HG02852 (cell line): ENCODE data around the gene POLN.

ENCODE experiments used
- ATAC-seq: cut with Tn5 transposase; IDR thresholded peaks from one replicate; pipeline ENCODE4 v1.9.1; 2021; ENCODE audit warnings: mild to moderate bottlenecking, moderate library complexity; ENCODE audit not compliant: unreplicated experiment

Gene POLN

DNA sequence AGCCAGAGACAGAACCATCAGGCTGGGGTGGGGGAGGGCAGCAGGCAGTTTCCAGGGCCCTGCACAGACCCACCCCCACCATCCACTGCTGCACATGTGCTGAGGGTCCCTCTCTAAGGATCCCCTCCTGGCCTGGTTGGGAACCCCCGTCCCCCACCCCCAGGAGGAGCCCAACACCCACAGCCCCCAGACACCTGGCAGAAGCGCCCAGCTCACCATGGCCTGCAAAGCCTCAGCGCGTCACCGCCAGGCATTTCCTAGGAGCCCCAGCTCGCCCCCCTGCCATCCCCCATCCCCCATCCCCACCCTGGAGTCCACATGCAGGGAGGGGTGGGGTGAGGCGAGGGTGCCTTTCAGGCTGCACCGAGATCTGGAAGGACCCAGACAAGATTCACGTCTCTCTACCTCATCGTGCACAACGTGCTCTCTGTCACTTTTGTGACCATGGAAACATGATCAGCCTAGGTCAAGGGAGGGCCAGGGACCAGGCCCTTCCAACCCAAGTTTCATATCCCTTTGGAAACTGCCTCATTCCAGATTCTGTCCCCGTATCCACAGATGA lies 10.7 kb upstream of the POLN start:
- ATAC-seq, result no peak

DNA sequence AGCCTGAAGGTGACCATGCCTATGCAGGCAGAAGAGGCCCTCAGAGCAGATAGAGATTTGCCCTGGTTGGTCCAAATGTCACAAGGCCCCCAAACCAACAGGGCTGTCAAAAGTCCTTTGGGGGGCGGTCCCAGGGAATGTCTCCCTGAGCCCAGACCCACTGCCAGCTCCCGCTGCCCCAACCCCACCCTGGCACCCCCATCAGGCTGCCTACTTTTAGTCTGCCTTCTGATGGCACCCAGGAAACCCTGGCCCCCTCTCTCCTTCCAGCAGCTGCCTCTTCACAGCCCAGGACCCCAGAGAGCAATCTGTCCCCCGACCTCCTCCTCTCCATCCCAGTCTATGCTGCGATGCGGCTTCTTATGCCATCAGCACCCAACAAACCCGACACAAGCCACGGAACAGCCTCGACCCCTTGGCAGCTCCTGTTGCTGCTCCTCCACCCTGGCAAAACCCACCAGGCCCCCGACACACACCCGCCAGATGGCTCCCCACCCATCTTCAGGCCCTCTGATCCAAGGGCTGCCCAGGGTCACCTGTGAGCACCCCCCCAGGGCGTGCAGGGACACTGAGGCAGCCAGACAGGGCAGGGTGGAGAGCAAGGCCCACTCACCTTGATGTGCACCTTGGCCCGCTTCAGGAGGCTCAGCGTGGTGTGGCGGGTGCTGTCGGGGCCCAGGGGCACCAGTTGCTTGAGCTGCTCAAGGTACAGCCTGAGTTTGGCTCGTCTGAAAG lies 10.0 kb upstream of the POLN start:
- no peak for ATAC-seq

DNA sequence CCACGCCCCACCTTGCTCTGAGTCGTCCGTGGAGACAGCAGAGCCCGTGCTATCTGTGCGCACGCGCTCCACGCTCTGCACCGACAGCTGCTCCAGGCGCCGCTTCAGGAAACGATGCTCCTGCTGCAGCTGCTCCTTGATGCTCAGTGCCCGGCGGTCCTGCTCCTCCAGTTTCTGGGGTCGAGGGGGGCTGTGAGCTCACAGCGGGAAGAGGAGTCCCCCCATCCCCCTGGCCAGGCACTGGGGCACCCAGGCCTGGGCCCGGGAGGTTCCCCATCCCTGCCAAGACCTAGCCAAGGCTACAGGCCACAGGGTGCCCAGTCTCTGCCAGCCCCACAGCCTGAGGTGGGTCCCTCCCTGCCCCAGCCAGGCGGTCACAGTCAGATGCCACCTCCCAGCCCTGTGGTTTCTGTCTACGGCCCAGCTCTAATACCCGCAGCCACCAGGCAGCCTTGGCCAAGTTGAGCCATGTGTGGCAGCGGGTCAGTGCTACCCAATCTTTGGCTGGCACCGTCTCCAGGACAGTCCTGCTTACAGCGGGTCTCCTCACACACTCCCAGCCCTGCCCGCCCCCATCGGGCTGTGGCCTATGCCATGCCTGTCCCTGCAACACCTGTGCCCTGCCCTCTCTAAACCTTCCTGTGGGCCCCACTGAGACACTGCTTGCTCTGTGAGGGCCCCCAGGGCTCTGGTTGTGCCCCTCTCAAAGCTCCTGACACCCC lies 9.3 kb upstream of the POLN start:
- no peak for ATAC-seq

DNA sequence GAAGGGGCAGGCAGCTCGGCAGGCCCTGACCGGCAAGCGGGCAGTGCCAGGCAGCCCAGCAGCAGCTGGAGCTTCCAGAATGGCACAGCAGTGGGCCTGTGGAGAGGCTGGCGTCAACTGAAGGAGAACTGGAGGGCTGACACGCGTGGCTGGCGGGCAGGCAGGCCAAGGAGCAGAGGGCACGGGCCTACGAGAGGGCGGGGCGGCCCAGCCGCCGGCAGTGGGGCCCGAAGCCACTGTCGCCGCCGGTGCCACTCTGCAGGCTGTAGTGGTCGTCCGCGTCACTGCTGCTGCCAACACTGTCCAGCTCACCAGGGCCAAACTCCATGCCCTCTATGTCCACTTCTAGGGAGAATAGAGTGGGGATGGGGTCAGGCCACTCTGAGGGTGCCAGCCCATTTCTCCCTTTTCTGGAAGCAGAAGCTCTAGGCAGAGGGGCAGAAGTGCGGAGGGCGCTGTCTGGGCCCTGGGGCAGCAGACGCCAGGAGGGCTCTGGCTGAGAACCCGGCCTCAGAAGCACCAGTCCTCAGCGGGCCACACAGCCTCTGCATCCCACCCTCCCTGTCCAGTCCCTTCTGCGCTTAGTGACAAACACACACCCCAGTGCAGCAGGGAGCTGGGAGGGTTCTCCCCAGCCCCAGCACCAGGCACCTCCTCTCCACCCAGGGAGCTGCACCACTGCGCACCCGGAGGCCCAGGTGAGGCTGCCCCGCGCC lies 8.6 kb upstream of the POLN start:
- ATAC-seq, result no peak

DNA sequence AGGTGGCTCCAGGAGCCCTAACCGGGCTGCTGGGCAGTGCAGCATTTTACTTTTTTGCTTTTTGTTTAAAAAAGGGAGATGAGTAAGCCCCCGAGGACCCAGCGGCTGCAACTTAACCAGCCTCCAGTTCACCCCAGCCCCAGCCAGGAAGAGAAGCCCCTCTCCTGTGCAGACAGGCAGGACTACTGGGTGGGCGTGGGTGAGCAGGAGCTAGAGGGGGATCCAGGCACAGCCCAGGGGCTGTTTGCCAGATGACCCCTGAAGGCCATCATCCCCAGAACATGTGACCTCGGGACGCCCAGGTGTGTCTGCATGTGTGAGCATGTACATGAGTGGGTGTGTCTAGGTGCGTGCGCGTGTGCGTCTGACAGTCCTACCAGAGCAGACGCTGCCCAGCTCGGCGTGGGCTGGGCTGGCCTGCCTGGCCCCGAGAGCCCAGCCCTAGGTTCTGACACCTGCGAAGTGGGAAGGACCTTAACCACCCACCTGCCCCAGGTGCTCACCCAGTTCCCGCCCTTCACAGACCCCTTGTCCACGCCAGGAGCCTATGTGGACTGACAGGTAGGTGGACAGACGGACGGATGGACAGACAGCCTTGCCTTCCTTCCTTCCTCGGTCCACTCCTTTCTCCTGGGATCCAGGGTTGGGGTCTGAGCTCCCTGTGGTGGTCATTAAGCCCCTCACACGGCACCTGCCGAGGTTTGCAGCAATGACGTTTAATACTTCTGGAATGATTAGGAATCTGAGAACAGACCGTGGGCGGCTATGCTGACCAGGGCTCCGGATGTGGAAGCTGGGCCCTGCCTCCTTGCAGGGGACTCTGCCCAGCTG lies 7.8 kb upstream of the POLN start:
- no peak for ATAC-seq

DNA sequence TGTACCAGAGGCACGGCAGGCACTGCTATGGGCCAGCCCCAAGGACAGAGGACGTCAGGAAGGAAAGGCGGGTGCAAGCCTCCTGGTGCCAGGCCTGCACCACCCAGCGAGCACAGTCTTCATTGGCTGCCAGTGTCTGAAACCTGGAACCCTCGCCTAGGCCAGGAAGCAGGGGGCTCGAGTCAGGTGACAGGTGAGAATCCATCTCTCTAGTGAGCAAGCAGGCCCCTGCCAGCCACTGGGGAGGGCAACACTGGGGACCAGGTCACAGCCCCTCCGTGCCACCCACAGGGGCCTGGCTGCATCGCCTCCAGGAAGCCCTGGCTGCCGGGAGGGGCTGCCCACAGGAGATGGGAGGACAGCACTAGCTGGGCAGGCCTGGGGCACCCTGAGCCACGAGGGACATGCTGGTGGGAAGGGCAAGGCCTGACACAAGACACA lies 6.9 kb upstream of the POLN start:
- no peak for ATAC-seq

DNA sequence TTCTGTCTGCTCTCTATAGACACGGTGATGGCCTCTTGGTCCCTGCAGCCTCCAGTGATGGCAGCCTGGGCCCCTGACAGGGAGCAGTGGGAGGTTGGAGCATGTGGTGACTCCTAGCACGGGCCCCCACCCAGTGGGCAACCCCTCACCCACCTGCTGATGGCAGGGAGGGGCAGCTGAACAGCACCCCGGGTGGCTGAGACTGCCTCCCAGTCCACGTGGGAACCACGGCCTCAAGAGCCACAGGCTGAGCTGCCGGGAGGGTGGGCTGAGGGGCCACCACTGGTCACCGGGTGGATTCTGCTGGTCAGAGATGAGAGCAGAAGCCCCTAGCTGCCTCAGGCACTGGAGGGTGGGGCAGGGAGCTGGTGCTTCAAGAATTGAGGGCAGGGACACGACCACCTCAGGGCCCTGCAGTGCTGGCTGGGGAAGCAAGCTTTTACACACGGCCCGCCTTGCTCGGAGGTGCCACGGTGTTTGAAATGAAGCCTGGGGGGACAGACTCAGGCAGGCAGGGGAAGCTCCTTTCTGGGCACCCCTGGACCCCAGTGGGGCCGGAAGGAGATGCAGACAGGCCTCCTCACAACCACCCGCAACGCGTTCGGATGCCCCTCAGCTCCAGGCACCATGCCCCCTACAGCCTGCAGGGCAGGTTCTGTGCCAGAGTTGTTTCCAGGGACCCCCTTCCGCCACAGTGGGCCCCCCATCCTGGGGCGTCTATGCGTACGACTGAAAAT lies 6.3 kb upstream of the POLN start:
- ATAC-seq, result no peak

DNA sequence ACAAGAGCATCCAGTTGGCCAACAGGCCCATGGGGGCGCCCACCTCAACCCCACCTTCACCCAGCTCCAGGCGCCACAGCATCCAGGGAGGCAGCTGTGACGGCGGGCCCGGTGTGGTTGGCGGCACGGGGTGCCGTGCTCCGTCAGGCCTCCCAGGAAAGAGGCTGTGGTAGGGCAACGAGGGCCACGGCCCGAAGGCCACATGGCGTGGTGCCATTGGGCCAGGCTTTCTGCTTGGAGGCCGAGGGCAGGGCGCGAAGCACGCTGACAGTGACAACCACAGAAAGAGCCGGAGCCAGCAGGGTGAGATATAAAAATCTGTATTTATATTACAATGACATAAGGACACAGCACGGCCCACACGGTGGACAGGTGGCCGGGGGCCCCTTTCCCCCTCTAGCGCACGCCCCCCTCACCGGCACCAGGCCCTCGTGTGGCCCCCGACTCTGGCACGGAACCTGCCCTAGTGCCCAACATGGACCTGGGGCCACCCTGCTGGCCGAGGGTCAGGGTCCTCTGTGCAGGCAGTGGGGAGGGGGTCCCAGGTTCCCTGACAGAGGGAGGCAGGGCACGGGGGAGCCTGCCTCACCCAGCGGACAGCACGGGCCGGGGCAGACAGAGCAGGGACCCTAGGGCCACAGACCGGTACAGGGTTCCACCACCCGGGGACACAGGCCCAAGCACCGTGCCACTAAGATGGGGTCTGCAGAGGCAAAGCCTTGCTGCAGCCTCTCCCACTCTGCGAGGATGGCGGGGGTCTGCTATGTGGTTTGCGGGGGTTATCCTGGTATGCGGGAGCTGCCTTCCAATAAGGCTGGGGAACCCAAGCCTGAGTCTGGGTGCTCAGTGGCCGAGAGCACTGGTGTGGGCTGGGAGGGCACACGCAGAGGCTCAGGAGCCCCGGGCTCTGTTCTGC lies 5.5 kb upstream of the POLN start:
- ATAC-seq, result no peak

DNA sequence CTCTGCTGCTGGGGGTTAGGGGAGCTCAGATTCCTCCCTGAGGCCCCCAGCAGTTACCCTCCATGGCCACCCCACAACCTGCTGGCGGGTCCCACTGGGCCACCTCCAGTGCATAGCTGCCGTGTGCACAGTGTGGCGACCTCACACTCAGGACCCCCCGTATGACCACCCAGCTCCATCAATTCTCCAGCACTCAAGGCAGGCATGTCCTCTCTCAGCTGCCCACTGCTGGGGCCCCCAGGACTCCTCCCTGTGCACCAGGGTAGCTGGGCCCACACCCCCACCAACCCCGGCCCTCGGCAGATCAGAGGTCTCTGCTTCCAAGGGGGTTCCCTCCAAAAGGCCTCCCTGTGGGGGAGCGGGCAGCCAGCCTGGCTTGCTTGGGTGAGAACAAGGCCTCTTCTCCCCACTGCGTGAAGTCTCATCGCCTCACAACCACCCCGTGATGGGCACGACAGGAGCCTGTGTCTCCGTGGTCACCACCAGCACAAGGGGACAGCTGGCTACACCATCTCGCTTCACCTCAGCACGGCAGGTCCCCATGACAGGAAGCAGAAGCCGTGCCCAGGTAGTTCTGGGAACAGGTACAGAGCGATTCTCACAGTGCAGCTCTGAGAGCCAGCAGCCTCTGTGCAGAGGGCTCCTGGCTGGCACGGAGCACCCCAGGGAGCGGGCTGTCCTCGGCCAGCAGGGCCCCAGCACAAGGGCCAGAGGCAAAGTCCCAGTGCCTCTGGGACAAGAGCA lies 4.6 kb upstream of the POLN start:
- ATAC-seq, result no peak

DNA sequence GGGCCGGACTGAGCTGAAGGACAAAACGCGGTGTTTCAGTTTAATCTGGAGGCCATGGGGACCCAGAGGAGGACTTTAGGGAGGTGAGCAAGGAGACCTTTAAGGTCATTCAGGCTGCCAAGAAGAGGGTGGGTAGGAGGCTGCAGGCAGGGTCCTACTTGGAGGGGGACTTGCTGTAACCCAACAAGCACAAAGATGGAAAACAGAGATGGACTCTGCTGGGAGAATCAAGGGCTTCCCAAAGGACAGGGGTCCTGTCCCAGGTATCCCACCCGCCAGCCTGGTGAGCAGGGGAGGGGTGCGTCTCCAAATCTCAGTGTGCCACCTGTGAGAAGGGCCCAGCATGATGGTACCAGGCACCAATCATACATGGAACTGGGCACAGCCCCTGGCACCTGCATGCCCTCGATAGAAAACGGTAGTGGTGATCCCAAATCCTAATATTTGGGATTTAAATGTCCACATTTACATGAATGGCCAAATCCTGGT lies 3.9 kb upstream of the POLN start:
- ATAC-seq, result no peak

DNA sequence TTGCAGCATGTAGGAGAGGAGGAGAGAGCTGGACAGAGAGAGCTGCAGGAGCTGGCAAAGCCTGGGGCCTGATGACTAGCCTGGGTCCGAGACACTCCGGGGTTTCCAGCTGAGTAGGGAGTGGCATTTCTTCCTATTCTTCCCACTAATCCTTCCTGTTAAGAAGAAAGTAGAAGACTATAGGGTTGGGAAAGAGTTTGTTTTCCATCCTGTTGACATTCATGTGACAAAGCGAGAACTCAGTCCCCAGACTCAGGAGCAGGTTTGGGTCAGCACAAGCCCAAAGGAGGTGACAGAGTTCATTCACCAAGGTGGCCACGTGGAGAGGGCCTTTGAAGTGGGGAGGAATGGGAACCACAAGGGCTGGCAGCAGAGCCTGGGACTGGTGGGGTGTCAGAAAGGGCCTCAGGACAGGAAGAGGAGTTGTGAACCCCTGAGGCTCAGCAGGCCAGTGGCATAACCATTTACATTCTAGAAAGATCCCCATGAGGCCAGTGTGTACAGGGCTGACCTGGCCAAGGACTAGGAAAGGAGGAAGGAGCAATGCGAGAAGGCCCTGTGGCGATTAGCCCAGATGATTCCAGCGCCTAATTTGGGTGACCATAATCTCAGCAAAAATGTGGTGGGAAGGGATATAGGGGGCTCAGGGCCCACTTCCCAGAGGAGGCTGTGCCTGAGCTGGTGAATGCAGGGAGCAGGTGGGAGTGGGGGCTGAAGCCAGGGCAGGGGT lies 3.3 kb upstream of the POLN start:
- ATAC-seq, result no peak

DNA sequence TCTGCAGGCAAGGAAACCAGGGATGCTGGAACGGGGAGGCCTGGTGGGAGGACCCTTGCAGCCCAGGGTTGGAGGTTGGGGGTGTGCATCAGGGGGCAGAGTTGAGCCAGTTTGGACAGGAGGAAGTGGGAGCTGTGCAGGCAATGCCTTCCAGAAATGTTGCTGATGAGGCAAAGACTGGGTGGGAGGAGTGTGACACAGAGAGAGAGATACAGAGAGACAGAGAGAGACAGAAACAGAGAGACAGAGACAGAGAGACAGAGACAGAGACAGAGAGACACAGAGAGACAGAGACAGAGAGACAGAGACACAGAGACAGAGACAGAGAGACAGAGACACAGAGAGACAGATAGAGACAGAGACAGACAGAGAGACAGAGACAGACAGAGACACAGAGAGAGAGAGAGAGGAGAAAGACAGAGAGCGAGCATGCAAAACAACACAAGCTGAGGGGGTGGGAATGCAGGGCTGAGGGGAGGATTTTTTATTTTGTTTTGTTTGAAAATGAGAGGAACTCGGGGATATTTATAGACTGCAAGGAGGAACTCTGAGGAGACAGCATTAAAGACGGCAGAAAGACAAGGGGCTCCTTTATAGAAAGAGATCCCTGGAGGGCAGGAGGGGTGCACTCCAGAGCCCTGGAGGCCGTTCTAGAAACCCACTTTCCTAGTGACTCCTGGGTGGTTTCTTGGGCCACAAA lies 1.9 kb upstream of the POLN start:
- ATAC-seq, result no peak

DNA sequence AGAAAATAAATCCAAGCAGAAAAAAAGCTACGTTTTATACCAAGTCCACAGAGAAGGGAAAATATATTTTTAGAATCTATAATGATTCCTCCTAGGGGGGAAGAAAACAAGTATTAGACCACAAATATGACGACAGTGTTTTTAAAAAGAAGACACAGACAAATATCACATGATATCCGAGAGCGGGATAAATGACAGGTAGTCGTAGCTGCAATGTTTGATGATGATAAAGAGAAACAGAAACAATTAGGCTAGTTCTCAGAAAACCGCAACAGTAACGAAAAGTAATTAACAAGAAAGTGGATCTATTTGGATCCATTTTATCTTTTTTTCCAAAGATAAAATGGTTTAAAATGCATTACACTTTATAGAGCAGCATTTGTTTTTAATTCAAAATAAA lies 918 bp downstream of the POLN start:
- no peak for ATAC-seq

DNA sequence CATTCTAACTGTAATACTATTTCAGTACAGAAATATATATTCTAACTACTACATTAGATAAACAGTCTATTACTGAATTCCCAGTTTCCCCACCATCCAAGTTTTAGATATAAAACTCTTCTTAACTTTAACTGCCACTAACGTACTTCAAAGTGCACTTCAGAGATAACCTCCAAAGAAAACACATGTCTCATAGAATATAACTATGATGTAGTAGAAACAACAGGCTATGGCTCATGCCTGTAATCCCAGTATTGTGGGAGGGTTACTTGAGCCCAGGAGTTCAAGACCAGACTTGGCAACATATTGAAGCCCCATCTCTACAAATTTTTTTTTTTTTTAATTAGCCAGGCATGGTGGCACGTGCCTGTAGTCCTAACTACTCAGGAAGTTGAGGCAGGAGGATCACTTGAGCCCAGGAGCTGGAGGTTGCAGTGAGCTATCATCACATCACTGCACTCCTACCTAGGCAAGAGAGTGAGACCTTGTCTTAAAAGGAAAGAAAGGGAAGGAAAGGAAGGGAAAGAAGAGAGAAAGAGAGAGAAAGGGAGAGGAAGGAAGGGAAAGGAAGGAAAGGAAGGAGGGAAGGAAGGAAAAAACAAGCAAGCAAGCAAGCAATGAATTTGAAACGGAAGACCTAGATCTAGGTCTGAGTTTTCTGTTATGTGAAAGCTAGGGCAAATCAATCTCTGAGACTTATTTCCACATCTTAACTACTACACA lies 4.8 kb downstream of the POLN start:
- no peak for ATAC-seq

DNA sequence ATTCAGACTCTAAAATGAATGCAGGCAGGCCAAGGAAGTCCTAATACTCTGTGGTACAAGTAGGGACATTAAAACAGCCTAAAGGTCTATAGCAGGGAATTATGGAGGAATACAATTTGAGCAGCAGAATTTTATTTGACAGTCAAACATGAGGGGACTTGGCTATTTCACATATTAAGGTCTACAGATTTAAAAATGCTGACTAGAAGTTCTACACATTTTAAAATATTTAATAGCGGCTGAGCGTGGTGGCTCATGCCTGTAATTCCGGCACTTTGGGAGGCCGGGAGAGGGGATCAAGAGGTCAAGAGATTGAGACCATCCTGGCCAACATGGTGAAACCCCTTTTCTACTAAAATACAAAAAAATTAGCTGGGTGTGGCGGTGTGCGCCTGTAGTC lies 10.8 kb downstream of the POLN start:
- no peak for ATAC-seq

DNA sequence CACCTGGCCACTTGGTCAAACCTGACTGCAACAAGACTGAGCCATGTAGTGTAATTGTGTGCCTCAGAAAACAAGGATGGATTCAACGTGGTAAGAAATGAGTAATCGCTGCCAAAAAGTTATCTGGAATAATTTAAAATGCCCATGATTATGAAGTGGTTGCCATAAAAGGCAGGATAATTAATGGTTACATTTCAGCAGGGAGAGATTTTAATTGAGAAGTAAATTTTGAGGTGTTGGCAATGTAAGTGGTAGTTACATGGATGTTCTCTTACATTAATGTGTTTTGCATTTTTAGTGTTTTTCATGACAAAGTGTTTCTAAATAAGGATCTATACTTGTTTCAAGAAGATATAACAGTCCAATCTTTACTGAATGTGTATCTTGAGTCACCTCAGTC lies 15.7 kb downstream of the POLN start:
- ATAC-seq, result no peak
